Measurements from ENCODE around the gene SLTM.

The SLTM gene

DNA sequence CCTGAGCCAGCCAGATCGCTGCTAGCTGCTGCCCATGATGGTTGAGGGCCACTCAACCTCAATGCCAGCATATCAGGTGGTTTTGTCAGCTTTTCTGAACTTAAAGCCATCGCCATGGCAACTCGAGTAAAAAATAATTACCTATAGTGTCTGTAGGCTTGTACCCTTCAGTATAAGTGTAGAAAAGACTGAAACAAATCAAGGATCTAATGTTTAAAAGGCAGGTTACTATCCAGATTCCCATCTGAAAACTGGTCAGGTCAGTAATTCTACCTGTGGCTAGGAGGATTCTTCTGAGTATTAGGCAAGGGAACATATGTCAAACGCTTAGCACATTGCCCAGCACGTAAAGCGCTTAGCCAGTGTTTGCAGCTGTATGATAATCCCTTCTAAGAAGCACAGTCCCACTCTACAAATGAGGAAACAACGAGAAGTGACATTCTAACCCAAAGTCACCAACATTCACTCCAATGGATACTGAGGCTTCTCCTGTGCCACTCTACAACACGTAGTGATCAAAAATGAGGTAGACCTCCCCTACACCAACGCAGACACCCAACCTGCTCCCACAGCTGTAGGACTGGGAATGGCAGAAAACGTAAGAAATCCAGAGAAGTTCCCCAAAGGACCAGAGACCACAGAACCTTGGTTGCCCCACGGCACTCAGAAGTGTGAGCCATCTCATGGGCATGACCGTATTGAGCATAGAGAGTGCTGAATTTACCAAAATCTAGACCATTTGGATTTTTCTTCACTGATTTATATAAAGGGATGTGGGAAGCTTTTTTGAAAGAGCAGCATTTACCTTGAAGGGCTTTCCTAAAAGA is 55.3 kb downstream of the SLTM start:
- Histone ChIP-seq H3K4me3 (ENCODE audit: low read depth, low read length) (no peak overlapping the region; the same call in 1 of the 2 replicates), H3K9me3 (ENCODE audit: severe bottlenecking) (no peaks in the 10 kb centered on the region), H3K36me3 (peaks cover 58% of the 10 kb centered on the region), H3K27ac (peak overlapping the region; percentile 63), H3K27me3 (ENCODE audit: insufficient read depth, low read depth, severe bottlenecking) (no peaks in the 10 kb centered on the region)
- DNase-seq, result peak; percentile 76
- TF ChIP-seq, protein P1, sequence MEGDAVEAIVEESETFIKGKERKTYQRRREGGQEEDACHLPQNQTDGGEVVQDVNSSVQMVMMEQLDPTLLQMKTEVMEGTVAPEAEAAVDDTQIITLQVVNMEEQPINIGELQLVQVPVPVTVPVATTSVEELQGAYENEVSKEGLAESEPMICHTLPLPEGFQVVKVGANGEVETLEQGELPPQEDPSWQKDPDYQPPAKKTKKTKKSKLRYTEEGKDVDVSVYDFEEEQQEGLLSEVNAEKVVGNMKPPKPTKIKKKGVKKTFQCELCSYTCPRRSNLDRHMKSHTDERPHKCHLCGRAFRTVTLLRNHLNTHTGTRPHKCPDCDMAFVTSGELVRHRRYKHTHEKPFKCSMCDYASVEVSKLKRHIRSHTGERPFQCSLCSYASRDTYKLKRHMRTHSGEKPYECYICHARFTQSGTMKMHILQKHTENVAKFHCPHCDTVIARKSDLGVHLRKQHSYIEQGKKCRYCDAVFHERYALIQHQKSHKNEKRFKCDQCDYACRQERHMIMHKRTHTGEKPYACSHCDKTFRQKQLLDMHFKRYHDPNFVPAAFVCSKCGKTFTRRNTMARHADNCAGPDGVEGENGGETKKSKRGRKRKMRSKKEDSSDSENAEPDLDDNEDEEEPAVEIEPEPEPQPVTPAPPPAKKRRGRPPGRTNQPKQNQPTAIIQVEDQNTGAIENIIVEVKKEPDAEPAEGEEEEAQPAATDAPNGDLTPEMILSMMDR (IDR thresholded peaks at IDR 0.05; ENCODE audit: low read depth, low read length), result no peak

DNA sequence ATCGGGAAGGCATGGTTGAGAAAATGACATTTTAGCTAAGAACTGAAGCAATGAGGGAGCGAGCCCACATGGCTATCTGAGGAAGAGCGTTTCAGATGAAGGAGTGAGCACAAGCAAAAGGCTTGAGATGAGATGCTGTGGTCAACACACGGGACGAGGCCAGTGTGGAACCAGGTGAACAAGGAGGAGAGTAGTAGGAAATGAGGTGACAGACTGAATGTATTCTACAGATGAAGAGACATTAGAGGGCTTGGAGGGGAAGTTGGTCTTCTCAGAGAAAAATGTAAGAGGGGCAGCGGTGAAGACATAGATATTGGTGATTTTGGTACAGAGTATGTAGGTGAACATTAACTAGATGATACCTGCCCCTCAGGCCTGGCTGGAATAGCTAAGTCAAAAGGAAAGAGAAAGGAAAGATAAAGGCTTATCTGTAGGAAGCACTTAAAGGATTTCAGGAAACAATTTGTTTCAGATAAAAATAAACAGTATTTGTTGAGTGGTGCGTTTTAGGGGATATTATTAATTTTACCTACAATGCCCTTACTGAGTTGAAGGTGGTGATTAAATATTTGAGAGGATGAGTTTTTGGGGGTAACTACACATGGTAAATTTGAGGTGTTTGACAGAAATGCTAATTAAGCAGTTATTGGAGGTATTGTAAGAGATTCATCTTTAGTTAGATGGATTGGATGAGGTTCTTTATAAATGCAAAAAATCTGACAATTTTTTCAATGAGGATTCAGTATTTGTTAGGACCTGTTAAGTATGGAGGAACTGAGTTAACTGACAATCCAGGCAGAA is 57.0 kb downstream of the SLTM start:
- H3K27me3 ChIP-seq (ENCODE audit: insufficient read depth, low read depth, severe bottlenecking), result no peaks in the 10 kb centered on the region
- H3K9me3 ChIP-seq (ENCODE audit: severe bottlenecking), result no peaks in the 10 kb centered on the region
- no peak overlapping the region for H3K4me3 ChIP-seq (ENCODE audit: low read depth, low read length)
- H3K27ac ChIP-seq, result no peak overlapping the region
- H3K36me3 ChIP-seq, result peaks cover 41% of the 10 kb centered on the region
- TF ChIP-seq, protein P1 (IDR thresholded peaks at IDR 0.05; ENCODE audit: low read depth, low read length), result no peak
- DNase-seq, result no peak

GRCh38 chr15:58875343-58875742 is 58.1 kb downstream of the SLTM start:
- Histone ChIP-seq H3K27ac (no peak overlapping the region), H3K36me3 (peaks cover 29% of the 10 kb centered on the region), H3K27me3 (ENCODE audit: insufficient read depth, low read depth, severe bottlenecking) (no peaks in the 10 kb centered on the region), H3K9me3 (ENCODE audit: severe bottlenecking) (no peaks in the 10 kb centered on the region), H3K4me3 (ENCODE audit: low read depth, low read length) (no peak overlapping the region)
- DNase-seq, result no peak
- TF ChIP-seq, protein P1 (IDR thresholded peaks at IDR 0.05; ENCODE audit: low read depth, low read length), result no peak

DNA sequence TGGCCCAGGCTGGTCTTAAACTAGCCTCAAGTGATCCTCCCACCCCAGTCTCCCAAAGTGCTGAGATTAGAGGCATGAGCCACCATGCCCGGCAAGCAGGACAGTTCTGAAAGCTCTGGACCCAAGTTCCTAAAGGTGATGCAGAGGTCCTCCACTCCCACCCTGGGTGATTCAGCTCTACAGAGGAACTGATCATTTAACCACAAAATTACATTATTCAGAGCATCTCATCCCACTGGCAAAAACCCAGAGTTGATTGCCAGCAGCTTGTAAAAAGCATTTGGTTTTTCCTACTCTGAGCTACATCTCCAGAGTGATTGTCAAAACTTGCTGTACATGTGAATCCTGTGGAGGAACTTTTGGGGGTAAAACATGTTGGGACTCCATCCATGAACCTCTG is 60.2 kb downstream of the SLTM start:
- Histone ChIP-seq H3K27me3 (ENCODE audit: insufficient read depth, low read depth, severe bottlenecking) (no peaks in the 10 kb centered on the region), H3K27ac (no peak overlapping the region), H3K9me3 (ENCODE audit: severe bottlenecking) (no peaks in the 10 kb centered on the region), H3K4me3 (ENCODE audit: low read depth, low read length) (no peak overlapping the region), H3K36me3 (peaks cover 28% of the 10 kb centered on the region)
- no peak for DNase-seq
- TF ChIP-seq, protein P1 (IDR thresholded peaks at IDR 0.05; ENCODE audit: low read depth, low read length), result no peak

DNA sequence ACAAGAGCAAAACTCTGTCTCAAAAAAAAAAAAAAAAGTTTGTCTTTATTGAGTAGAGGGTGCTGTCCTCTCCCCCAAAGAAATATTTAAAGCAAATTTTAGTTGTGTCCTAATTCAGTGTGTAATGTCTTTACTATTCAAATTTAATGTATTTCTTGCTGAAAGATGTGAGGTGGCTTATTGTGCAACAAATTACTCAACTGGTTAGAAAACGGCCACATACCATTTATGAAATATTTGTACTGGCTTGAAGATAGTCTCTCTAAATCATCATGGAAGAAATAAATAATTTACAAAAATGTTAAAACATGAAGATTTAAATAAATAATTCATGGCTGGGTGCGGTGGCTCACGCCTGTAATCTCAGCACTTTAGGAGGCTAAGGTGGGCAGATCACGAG is 63.0 kb downstream of the SLTM start:
- no peak for DNase-seq
- H3K27ac ChIP-seq, result no peak overlapping the region
- H3K27me3 ChIP-seq (ENCODE audit: insufficient read depth, low read depth, severe bottlenecking), result no peaks in the 10 kb centered on the region
- TF ChIP-seq, protein P1 (IDR thresholded peaks at IDR 0.05; ENCODE audit: low read depth, low read length), result no peak
- H3K36me3 ChIP-seq, result peaks cover 22% of the 10 kb centered on the region
- no peaks in the 10 kb centered on the region for H3K9me3 ChIP-seq (ENCODE audit: severe bottlenecking)
- H3K4me3 ChIP-seq (ENCODE audit: low read depth, low read length), result no peak overlapping the region
